GM12878 (cell line): ENCODE results near the gene TRMT44. TPM values are rescaled to one million over a fixed set of nuclear protein-coding genes. Genes with fewer than 3 reads are reported as not detected.

Experiments
- ATAC-seq: fragments of 200-7000 bp; cut with Tn5 transposase; 3 replicates; pipeline ENCODE4 v1.9.1; 2020; ENCODE audit warnings: mild to moderate bottlenecking, moderate library complexity
- BruUV-seq: library from RNA; stranded (reverse); fragments of 400-500 nt; replicated peaks from 2 replicates; lab custom pipeline; 2021; lab: Mats Ljungman, UMichigan
- CTCF ChIA-PET: fragments of 300-600 bp; sonication (Branson Sonifier 250); formaldehyde crosslinking; extraction: SDS; loops from one replicate; lab custom pipeline; 2021; ENCODE audit warnings: inconsistent platforms; lab: Yijun Ruan, JAX
- POLR2A ChIA-PET: fragments of 350-600 bp; formaldehyde crosslinking; extraction: SDS; loops from one replicate; lab custom pipeline; 2021; ENCODE audit warnings: inconsistent platforms; lab: Charles Lee
- RAD21 ChIA-PET: fragments of 300-600 bp; sonication (Branson Sonifier 250); formaldehyde crosslinking; loops from one replicate; lab custom pipeline; 2023; ENCODE audit warnings: antibody characterized with exemption; ENCODE audit not compliant: unreplicated experiment; lab: Charles Lee
- SMC1A ChIA-PET: fragments of 300-600 bp; sonication (Branson Sonifier 250); formaldehyde crosslinking; loops from one replicate; lab custom pipeline; 2023; ENCODE audit not compliant: unreplicated experiment, uncharacterized antibody; lab: Charles Lee
- DNase-seq: peaks from one replicate; pipeline ENCODE4 v3.0.0-alpha.2; 2011; ENCODE audit warnings: low read depth, low spot score
- FAIRE-seq: peaks from 3 replicates; lab custom pipeline; 2011; peaks lifted over from hg19 to GRCh38; lab: Jason Lieb, UNC
- H2AFZ ChIP-seq: 2 replicates; pipeline ENCODE4 v1.6.0; 2011; ENCODE audit warnings: low read depth, low read length, control low read depth; ENCODE audit not compliant: control insufficient read depth
- H3K27ac ChIP-seq: 2 replicates; pipeline ENCODE4 v1.5.1; 2011; ENCODE audit warnings: control low read depth; ENCODE audit not compliant: control insufficient read depth, insufficient read depth
- H3K27me3 ChIP-seq, 2 experiments: replicated peaks in 1 of 2; 2 replicates each; pipeline versions ENCODE4 v1.6.0 to v1.6.1; 2011; ENCODE audit warnings: low read length in 1 of 2; ENCODE audit not compliant: control insufficient read depth in 2 of 2, insufficient read depth in 2 of 2
- H3K36me3 ChIP-seq, 2 experiments: 2 replicates each; pipeline ENCODE4 v1.5.1; 2011; ENCODE audit warnings: low read length in 1 of 2; ENCODE audit not compliant: control insufficient read depth in 2 of 2, insufficient read depth in 2 of 2
- H3K4me1 ChIP-seq: 2 replicates; pipeline ENCODE4 v1.6.1; 2011; ENCODE audit warnings: mild to moderate bottlenecking, low read length, moderate library complexity, mixed read lengths; ENCODE audit not compliant: control insufficient read depth, insufficient read depth
- H3K4me2 ChIP-seq: 2 replicates; pipeline ENCODE4 v1.6.0; 2011; ENCODE audit warnings: control low read depth; ENCODE audit not compliant: control insufficient read depth, insufficient read depth
- H3K4me3 ChIP-seq: fragments of 200-600 bp; sonication (generic); 2 replicates; pipeline ENCODE4 v1.5.1; 2016
- H3K79me2 ChIP-seq: 2 replicates; pipeline ENCODE4 v1.6.0; 2011; ENCODE audit warnings: low read length; ENCODE audit not compliant: control insufficient read depth, insufficient read depth
- H3K9ac ChIP-seq: 2 replicates; pipeline ENCODE4 v1.8.0; 2011; ENCODE audit warnings: low read length, control low read depth, mixed read lengths; ENCODE audit not compliant: control insufficient read depth, insufficient read depth
- H3K9me3 ChIP-seq: replicated peaks from 3 replicates; pipeline ENCODE4 v1.5.1; 2011; ENCODE audit warnings: mild to moderate bottlenecking, low read length; ENCODE audit not compliant: control insufficient read depth, insufficient read depth
- H4K20me1 ChIP-seq: 2 replicates; pipeline ENCODE4 v1.6.0; 2011; ENCODE audit not compliant: control insufficient read depth, insufficient read depth
- ASH2L ChIP-seq: fragments of 300-600, 200-600 bp; sonication (generic); IDR thresholded peaks from 2 replicates; pipeline ENCODE4 v1.6.1; 2017; ENCODE audit warnings: low read depth, mild to moderate bottlenecking, borderline replicate concordance
- CTCF ChIP-seq, 3 experiments: IDR thresholded peaks in 2 of 3; conservative IDR thresholded peaks in 1 of 3; 2 replicates each; pipeline ENCODE4 v1.5.1; 2011; ENCODE audit warnings: low read depth in 3 of 3, low read length in 3 of 3, mild to moderate bottlenecking in 3 of 3, control low read depth in 2 of 3, moderate library complexity in 2 of 3, inconsistent platforms in 1 of 3, mixed read lengths in 1 of 3; ENCODE audit not compliant: control insufficient read depth in 2 of 3, insufficient read depth in 1 of 3; ENCODE audit errors: extremely low read depth in 1 of 3
- ETV6 ChIP-seq, 2 experiments: fragments of 450-650 bp in 1 of 2; IDR thresholded peaks in 1 of 2; conservative IDR thresholded peaks in 1 of 2; 2 replicates each; pipeline ENCODE4 v1.6.1; 2014; ENCODE audit warnings: antibody characterized with exemption in 1 of 2, borderline replicate concordance in 1 of 2, low read depth in 1 of 2, mild to moderate bottlenecking in 1 of 2, moderate library complexity in 1 of 2
- FOS ChIP-seq: IDR thresholded peaks from 3 replicates; pipeline ENCODE4 v1.6.1; 2011; ENCODE audit warnings: borderline replicate concordance; ENCODE audit not compliant: insufficient read length; ENCODE audit errors: extremely low read depth
- HCFC1 ChIP-seq: fragments of 150-350 bp; IDR thresholded peaks from 2 replicates; pipeline ENCODE4 v1.6.1; 2014; ENCODE audit warnings: low read length
- HDAC2 ChIP-seq: fragments of 200-600 bp; sonication (generic); IDR thresholded peaks from 2 replicates; pipeline ENCODE4 v1.6.1; 2017
- JUND ChIP-seq: IDR thresholded peaks from 2 replicates; pipeline ENCODE4 v1.6.1; 2012; ENCODE audit warnings: low read depth, mild to moderate bottlenecking, low read length, improper control_type of control experiment, moderate library complexity
- NFIC ChIP-seq: IDR thresholded peaks from 2 replicates; pipeline ENCODE4 v1.6.1; 2012; ENCODE audit warnings: low read depth, mild to moderate bottlenecking, inconsistent platforms, low read length, moderate library complexity
- NFYA ChIP-seq: IDR thresholded peaks from 2 replicates; pipeline ENCODE4 v1.6.1; 2011; ENCODE audit warnings: low read depth, mild to moderate bottlenecking, low read length, improper control_type of control experiment, borderline replicate concordance
- PAX8 ChIP-seq: fragments of 450-650 bp; IDR thresholded peaks from 2 replicates; pipeline ENCODE4 v1.6.1; 2017; ENCODE audit warnings: mild to moderate bottlenecking, moderate library complexity
- POLR2AphosphoS2 ChIP-seq: IDR thresholded peaks from 2 replicates; pipeline ENCODE4 v1.6.1; 2011; ENCODE audit warnings: low read depth, mild to moderate bottlenecking, low read length, improper control_type of control experiment, moderate library complexity
- SMC3 ChIP-seq: IDR thresholded peaks from 2 replicates; pipeline ENCODE4 v1.6.1; 2011; ENCODE audit warnings: low read length, improper control_type of control experiment, borderline replicate concordance
- SREBF2 ChIP-seq: IDR thresholded peaks from 2 replicates; pipeline ENCODE4 v1.6.1; 2012; ENCODE audit warnings: mild to moderate bottlenecking, low read length
- SRF ChIP-seq, 2 experiments: IDR thresholded peaks; 2 replicates each; pipeline ENCODE4 v1.6.1; 2011; ENCODE audit warnings: low read depth in 2 of 2, low read length in 2 of 2, mild to moderate bottlenecking in 1 of 2, moderate library complexity in 1 of 2
- ZNF592 ChIP-seq: fragments of 450-650 bp; IDR thresholded peaks from 2 replicates; pipeline ENCODE4 v1.6.1; 2017; ENCODE audit warnings: mild to moderate bottlenecking, moderate library complexity
- ZZZ3 ChIP-seq: IDR thresholded peaks from 2 replicates; pipeline ENCODE4 v1.6.1; 2011; ENCODE audit warnings: low read depth; ENCODE audit not compliant: control insufficient read depth, insufficient read length
- WGBS: methylation state at CpG from one replicate; pipeline ENCODE4 v1.1.6; 2016; ENCODE audit warnings: low lambda C conversion rate; ENCODE audit not compliant: insufficient replicate concordance, insufficient coverage; ENCODE audit errors: missing lambda C conversion rate; 5-methylcytosine and 5-hydroxymethylcytosine counted together
- in situ Hi-C: fragments of 300-500 bp; cut with MboI; formaldehyde crosslinking; loops from 9 replicates; pipeline ENCODE4 v1.14.3; 2018; ENCODE audit warnings: mixed read lengths
- intact Hi-C: fragments of 100-400 bp; cut with micrococcal nuclease; formaldehyde crosslinking; loops from one replicate; pipeline ENCODE4 v1.14.2; 2022; ENCODE audit not compliant: unreplicated experiment
- polyA plus RNA-seq, 11 experiments: library from polyadenylated mRNA; depleted of rRNA in 4 of 11; unstranded in 6 of 11; stranded (reverse) in 5 of 11; fragments of >200 nt; fragmentation: Nextera tagmentation in 4 of 11; fragmentation: Illumina TruSeq in 1 of 11; extraction: Ambion mirVana in 4 of 11; extraction: Trizol in 1 of 11; gene quantifications; 1 replicate in 1 of 11; 2 replicates in 10 of 11; pipeline versions ENCODE4 v1.2.1 to v1.2.3, GENCODE V29; 2011 to 2016; ENCODE audit warnings: inconsistent platforms in 2 of 11, missing spikeins in 2 of 11, low read depth in 1 of 11
- total RNA-seq, 4 experiments: library from RNA; depleted of rRNA in 3 of 4; stranded (reverse); fragments of >200 nt in 3 of 4; fragmentation: Illumina TruSeq in 1 of 4; extraction: Trizol in 1 of 4; gene quantifications; 2 replicates each; pipeline versions ENCODE4 v1.2.1 to v1.2.3, GENCODE V29; 2013 to 2021

TRMT44 gene
- total and polyA plus RNA-seq, 10 of the 15 experiments (the other 5 are each of a cell fraction or from before 2014, with no cell fraction given): 1.3 to 18.5 (median 10.1) TPM

- TF ChIP-seq FOS: no peak
- no peak for TF ChIP-seq POLR2AphosphoS2
These were observed 7.4 kb upstream of the TRMT44 start (continued) for GRCh38 chr4:8433136-8433535.

GRCh38 chr4:8434251-8435073, 6.1 kb upstream of the TRMT44 start:
- peak overlapping the region; percentile 85 for H3K4me3 ChIP-seq
- ChIA-PET RAD21 (interaction anchor here (0.7 to 1.5 kb wide), 2 partner anchors 43 to 176 kb away, joined by 3 to 4 read pairs; no protein-coding TSS in a partner anchor), CTCF (interaction anchor here (1.1 kb wide), 1 partner anchor 36 kb away, joined by 3 read pairs; no protein-coding TSS in a partner anchor), POLR2A (no interaction called here), SMC1A (interaction anchor here (1.5 kb wide), 1 partner anchor 15 kb away, joined by 4 read pairs; no protein-coding TSS in a partner anchor)
- peaks cover 23% of the 10 kb centered on the region for H3K79me2 ChIP-seq
- peak overlapping the region; percentile 78; the same call in 1 of the 2 replicates for H3K9ac ChIP-seq
- TSS peak; percentile 39 for BruUV-seq
- DNase-seq (no peak), FAIRE-seq (no peak), ATAC-seq (no peak)
- peaks cover 1% of the 10 kb centered on the region; the same call in 1 of the 3 replicates for H3K9me3 ChIP-seq
- intact Hi-C loops: no loop called here
- no peak overlapping the region for H2AFZ ChIP-seq
- peaks cover 8% of the 10 kb centered on the region for H3K4me1 ChIP-seq
- H3K4me2 ChIP-seq: peak overlapping the region; percentile 78
- in situ Hi-C loops: no loop called here
- no peaks in the 10 kb centered on the region for H3K27me3 ChIP-seq
- WGBS: 71% methylated on average over 21 of the region's 21 CpGs
- H3K27ac ChIP-seq: peak overlapping the region; percentile 91; the same call in 1 of the 2 replicates
- no peaks in the 10 kb centered on the region for H4K20me1 ChIP-seq
- no peaks in the 10 kb centered on the region; a peak in 1 of 4 replicates for H3K36me3 ChIP-seq
- no peak for TF ChIP-seq HDAC2
- TF ChIP-seq ASH2L: no peak
- TF ChIP-seq CTCF (IDR thresholded peaks at IDR 0.05 in 2 of 3, conservative IDR thresholded peaks at IDR 0.05 in 1 of 3; ENCODE audit: control insufficient read depth in 2 of 3, extremely low read depth in 1 of 3, insufficient read depth in 1 of 3, low read depth in 3 of 3, low read length in 3 of 3): no peak
- no peak for TF ChIP-seq ZZZ3
- TF ChIP-seq SREBF2: no peak
- no peak for TF ChIP-seq NFIC
- TF ChIP-seq ETV6 (conservative IDR thresholded peaks at IDR 0.05 in 1 of 2, IDR thresholded peaks at IDR 0.05 in 1 of 2; ENCODE audit: borderline replicate concordance in 1 of 2, low read depth in 1 of 2): no peak
- TF ChIP-seq HCFC1: no peak
- TF ChIP-seq SRF (IDR thresholded peaks at IDR 0.05; ENCODE audit: low read depth in 2 of 2, low read length in 2 of 2): no peak
- TF ChIP-seq ZNF592: no peak
- no peak for TF ChIP-seq JUND
- no peak for TF ChIP-seq NFYA
- TF ChIP-seq PAX8: no peak
- no peak for TF ChIP-seq SMC3
